ENCODE data around the gene AGBL4. TPM values are rescaled to one million over a fixed set of nuclear protein-coding genes. Genes with fewer than 3 reads are reported as not detected.

AGBL4 gene
- total RNA-seq, 3 donors from 2014 or later: 0.46 to 0.57 TPM; not detected in 1

DNA sequence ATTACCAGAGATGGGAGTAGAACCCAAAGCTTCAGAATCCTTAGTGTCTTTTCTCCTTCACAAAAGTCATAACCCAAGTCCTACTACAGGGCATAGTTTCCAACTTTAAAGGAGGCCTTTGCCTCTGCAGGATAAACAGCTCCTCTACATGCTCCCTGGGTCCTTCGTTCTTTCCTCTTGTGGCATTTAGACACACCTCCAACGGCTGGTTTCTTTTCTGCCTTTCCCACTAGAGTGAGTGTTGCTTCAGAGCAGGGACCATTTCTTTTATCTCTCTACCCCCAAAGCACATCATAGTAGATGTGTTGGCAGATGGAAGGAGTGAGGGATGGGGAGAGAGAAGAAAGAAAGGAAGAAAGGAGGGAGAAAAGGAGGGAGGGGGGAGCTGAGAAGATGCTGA is 1407.0 kb downstream of the AGBL4 start:
- intact Hi-C loops (cut with DNase I, micrococcal nuclease): no loop called here
- Histone ChIP-seq H3K9me3 (no peaks in the 10 kb centered on the region), H3K4me3 (no peak overlapping the region), H3K4me1 (ENCODE audit: low read depth) (no peaks in the 10 kb centered on the region), H3K36me3 (ENCODE audit: low read depth) (no peaks in the 10 kb centered on the region)
- TF ChIP-seq CTCF (IDR thresholded peaks at IDR 0.05): no peak
- no peak for DNase-seq
- ATAC-seq: no peak

GRCh38 chr1:48611841-48612240 is 1411.9 kb downstream of the AGBL4 start:
- no peaks in the 10 kb centered on the region for H3K36me3 ChIP-seq (ENCODE audit: low read depth)
- no peak overlapping the region for H3K4me3 ChIP-seq
- intact Hi-C loops (cut with DNase I, micrococcal nuclease): no loop called here
- ATAC-seq: no peak
- no peaks in the 10 kb centered on the region for H3K9me3 ChIP-seq
- DNase-seq: no peak
- TF ChIP-seq CTCF (IDR thresholded peaks at IDR 0.05): no peak
- no peaks in the 10 kb centered on the region for H3K4me1 ChIP-seq (ENCODE audit: low read depth)

- DNase-seq: no peak
These were observed 1412.9 kb downstream of the AGBL4 start for GRCh38 chr1:48610628-48611542.

GRCh38 chr1:48608882-48609281 is 1414.9 kb downstream of the AGBL4 start:
- intact Hi-C loops (cut with DNase I, micrococcal nuclease): no loop called here
- Histone ChIP-seq H3K36me3 (ENCODE audit: low read depth) (no peaks in the 10 kb centered on the region), H3K9me3 (no peaks in the 10 kb centered on the region), H3K4me1 (ENCODE audit: low read depth) (no peaks in the 10 kb centered on the region), H3K4me3 (no peak overlapping the region)
- no peak for ATAC-seq
- no peak for TF ChIP-seq CTCF (IDR thresholded peaks at IDR 0.05)
- no peak for DNase-seq

More at GRCh38 chr1:48610628-48611542, 1412.9 kb downstream of the AGBL4 start:
- H3K4me1 ChIP-seq (ENCODE audit: low read depth): no peaks in the 10 kb centered on the region
- H3K9me3 ChIP-seq: no peaks in the 10 kb centered on the region
- intact Hi-C loops (cut with DNase I, micrococcal nuclease): no loop called here
- no peak overlapping the region for H3K4me3 ChIP-seq
- no peak for ATAC-seq
- H3K36me3 ChIP-seq (ENCODE audit: low read depth): no peaks in the 10 kb centered on the region
- no peak for TF ChIP-seq CTCF (IDR thresholded peaks at IDR 0.05)

GRCh38 chr1:48603222-48603621 is 1420.5 kb downstream of the AGBL4 start:
- ATAC-seq (no peak), DNase-seq (no peak)
- Histone ChIP-seq H3K4me1 (ENCODE audit: low read depth) (no peaks in the 10 kb centered on the region), H3K9me3 (no peaks in the 10 kb centered on the region), H3K4me3 (no peak overlapping the region), H3K36me3 (ENCODE audit: low read depth) (no peaks in the 10 kb centered on the region)
- no peak for TF ChIP-seq CTCF (IDR thresholded peaks at IDR 0.05)
- intact Hi-C loops (cut with DNase I, micrococcal nuclease): no loop called here
